GM18519 (cell line): ENCODE data around the gene MIR17HG.
"Not testable (repeated sequence)": the region's sequence is repeated elsewhere in the genome, so short reads cannot be mapped to it uniquely, and the experiment has no call there.

Source experiments
- ATAC-seq: cut with Tn5 transposase; IDR thresholded peaks from one replicate; pipeline ENCODE4 v1.9.1; 2021; ENCODE audit warnings: mild to moderate bottlenecking, moderate library complexity; ENCODE audit not compliant: unreplicated experiment, low FRiP score

MIR17HG gene

DNA sequence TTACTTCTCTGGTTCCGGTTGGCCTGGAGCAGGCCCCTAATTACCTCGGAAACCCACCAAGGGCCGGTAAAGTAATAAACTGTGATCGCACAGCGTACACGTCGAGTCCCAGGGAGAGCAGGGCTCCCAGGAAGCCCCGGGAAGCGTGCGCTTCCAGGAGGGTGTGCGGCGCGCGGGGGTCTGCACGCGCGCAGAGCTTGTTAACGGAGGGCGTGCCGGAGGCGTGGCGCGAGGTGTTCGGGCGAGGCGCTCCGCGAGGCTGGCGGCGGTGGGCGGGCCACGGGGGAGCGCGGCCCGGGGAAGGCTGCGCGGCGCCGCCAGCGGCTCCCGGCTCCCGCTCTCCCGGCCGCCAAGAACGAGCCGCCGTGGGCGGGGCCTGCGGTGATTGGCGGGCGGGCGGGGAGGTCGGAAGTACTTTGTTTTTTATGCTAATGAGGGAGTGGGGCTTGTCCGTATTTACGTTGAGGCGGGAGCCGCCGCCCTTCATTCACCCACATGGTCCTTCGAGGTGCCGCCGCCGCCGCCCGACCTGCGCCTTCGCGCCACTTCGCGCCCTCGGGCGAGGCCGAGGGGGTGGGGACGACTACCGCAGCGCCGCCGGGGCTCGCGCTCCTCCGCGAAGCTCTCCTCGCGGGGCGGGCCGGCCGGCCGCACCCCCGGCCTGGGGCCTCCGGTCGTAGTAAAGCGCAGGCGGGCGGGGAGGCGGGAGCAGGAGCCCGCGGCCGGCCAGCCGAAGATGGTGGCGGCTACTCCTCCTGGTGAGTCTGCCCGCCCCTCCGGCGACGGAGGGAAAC is at the start of gene MIR17HG:
Gene MIR17HG (plus strand): TSS at position 486 of the 794 bp plus-strand sequence.
- ATAC-seq, result peak; percentile 44

DNA sequence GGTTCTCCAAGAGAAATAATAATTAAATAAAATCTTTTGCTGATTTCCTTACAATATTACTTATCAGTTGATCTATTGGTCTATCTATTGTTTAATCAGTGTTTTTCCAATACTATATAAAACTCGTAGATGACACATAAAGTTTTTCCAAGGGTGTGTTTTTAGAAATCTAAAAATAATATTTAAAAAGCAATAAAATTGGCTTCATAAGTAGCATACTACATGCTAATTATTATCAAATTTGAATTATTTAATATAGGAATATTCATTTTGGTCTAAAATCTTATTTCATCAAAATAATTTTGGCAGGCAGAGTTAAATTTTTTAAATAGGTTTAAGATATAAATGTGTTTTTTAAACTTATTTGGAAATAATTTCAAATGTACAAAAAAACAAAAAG is 49.4 kb upstream of the MIR17HG start:
- no peak for ATAC-seq

DNA sequence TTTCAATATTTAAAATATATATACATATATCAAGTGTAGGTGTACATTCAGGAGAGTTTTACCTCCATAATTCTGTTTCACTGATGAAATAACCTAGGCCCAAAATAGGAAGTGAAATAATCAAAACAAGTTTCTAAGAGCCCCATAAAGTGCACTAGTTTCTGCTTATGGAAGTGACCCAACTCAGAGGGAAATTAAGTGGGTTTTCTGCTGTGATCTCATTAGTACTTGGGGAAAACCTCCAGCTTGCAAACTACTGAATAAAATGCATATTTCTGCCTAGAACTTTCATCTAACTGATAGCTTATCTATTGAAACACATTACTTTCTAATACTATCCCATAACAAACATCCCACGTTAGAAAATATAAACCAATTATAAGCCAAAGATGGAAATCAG is 45.4 kb upstream of the MIR17HG start:
- peak; percentile 93 for ATAC-seq

DNA sequence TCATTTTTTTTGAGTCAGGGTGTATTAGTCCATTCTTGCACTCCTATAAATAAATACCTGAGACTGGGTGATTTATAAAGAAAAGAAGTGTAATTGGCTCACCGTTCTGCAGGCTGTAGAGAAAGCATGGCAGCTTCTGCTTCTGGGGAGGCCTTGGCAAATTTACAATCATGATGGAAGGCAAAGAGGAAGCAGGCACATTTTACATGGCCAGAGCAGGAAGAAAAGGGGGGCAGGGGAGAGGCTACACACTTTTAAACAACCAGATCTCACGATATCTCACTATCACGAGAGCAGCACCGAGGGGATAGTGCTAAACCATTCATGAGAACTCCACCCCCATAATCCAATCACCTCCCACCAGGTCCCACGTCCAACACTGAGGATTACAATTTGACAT is 44.5 kb upstream of the MIR17HG start:
- no peak for ATAC-seq

DNA sequence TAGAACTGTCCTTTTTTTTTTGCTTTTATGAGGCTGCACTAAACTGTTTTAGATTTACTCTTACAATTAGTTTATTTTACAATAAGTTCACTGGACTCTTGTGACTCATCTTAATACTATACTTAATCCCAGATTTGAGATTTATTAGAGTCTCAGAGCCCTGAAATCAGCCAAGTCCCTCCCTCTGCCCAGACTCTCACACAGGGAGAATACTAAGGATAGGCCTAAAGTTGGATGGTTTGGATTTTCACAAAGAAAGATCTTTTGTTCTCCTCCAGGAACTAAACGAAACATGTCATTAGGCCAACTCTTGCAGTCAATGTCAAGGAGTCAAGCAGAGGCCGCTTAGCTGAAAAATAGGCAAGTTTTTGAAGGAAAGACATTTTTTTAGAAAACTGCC is 42.7 kb upstream of the MIR17HG start:
- ATAC-seq, result no peak

DNA sequence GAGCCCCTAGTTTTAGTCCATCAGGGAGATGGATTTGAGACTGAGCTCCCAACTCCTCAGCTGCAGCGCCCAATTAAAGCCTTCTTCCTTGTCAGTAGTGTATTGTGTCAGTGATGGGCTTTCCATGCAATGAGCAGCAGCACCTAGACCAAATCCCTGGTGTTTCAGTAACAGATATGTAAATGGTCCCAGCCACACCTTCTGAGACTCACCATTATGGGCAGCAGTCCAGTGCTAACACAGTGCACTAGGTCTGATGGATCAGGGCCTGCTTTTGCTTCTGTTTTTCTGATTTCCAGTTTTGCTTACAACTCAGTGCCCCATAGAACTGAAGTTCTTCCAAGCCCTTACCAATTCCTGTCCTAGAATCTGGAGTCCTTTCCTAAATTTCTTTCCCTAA is 41.8 kb upstream of the MIR17HG start:
- no peak for ATAC-seq

DNA sequence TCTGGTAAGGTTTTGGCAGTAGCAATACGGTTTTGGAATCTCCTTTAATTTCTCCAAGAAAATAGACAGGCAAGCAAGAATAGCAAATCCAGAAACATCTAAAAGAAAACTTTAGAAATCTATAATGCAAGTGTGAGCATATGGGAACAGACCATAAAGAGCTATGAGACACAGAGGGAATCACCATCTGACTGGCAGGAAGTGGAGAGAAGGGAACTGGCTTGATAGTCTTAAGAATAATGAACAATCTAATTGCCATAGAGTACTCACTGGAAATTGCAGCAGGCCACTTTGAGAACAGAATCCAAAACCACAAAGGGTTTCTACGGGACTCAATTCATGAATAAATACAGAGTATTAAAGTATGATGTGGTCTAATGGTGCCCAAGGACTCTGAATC is 39.6 kb upstream of the MIR17HG start:
- ATAC-seq, result no peak

DNA sequence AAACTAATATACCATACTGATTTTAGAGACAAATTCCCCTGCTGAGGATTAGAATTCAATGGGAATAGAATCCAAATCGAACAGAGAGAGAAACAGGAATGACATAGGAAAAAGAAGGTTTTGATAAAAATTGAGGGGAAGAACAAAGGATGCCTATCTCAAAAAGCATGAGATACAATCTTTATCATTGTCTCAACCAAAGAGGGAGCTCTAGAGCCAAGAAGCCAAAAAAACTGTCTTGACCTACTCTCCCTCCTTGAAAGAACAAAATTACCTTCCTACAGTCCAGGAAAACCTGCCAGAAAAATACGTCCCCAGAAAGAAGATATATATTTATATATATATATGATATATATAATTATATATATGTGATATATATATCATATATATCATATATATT is 39.2 kb upstream of the MIR17HG start:
- ATAC-seq, result no peak

DNA sequence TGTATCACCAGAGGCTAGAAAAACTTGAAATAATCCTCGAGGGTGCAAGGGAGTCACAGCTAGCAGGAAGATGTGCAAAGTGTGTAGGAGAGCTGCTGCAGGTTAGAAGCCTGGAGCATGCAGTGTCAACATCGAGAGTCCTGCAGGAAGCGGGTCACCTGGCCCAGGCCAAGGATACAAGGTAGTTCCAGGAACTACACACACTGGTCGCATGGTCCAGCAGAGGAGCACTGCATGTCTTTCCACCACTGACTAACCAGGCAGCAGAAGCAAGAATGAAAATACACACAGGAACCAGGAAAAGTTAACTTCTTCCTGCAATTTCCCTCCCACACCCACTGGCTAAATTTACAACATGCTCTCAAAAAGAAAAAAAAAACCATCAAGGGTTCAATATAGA is 36.0 kb upstream of the MIR17HG start:
- no peak for ATAC-seq

DNA sequence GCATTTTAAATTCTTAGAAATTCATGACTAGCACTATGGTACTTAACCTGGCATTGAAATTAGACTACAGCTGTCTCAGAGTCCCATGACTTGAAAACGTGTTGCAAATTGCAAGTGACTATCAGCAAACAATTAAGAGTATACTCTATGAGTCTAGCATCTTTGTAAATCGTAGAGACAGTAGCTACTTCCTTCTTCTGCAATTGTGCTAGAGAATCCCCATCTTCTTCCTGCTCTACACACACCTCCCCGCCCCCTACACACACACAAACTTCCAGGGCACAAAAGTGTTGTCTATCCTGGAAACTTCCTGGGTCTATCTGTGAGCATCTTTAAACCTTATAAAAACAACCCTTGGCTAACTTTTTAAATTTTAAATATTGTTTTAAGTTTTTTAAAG is 35.2 kb upstream of the MIR17HG start:
- ATAC-seq, result no peak

DNA sequence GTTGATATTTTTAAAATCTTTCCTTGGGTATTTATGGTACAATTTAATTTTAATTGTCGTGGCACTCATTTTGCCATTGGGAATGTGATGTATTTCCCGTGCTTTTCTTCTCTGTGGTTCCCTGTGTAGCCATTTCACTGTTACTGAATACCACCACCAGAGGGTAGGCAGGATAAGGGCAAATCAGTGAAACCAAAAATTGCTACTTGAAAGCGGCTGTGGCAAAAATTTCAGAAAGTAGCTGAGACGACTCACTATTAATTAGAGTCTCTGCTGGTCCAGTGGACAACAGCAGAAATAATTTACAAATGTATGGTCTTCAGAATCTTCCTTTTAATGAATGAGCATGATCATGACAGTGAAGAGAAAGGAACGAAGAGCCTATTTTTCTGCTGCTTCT is 34.4 kb upstream of the MIR17HG start:
- ATAC-seq, result peak; percentile 83

DNA sequence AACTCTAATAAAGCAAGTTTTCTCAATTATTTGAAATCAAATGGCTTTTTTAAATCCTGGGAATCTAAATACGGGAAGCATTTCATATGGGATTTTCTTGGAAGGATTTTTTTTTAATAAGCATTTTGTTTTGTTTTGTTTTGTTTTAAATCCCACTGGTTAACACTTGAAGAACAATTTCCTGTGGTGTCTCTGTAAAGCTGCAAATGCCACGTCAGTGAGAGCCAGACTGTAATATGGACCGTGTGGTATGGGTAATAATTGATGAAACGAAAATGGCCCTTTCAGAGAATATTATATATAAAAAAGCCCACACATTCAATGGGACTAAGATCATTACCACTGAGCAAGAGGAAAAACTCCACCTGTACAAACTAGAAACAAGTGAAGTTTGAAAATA is 33.9 kb upstream of the MIR17HG start:
- peak; percentile 32 for ATAC-seq

DNA sequence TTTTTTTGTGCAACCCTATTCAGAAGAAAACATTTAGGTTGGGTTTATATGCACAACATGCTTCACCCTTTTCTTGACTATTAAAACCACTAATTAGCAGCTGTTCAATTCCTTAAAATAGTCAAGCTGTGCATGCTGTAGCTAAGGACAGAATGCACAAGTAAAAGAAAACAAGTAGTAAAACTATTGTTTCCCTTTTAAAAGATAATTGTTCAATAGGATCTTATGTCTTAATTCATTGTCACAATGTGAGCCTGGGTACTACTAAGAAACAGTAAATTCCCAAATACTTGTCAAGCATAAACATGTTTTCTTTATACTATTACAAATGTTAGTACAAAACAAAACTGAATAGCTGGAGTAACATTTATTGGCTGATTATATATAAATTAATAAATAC is 32.6 kb upstream of the MIR17HG start:
- ATAC-seq, result no peak

DNA sequence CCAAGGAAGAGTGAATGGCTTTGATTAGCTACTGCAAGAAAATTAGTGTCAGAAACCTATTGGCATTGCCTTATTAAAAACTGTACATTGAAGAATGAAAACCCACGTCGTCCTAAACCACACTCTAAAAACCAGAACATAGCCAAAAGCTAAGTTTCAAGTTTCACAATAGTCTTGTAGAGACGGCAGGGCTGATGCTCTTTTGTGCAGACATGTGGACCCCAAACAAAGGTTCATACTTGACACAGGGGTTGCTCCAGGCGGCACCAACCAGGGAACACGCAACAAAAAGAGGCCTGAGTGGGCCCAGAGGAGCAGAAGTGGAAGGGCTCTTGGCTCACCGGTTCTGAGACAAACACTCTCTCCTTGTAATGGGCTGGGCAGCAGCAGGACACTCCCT is 28.6 kb upstream of the MIR17HG start:
- no peak for ATAC-seq

DNA sequence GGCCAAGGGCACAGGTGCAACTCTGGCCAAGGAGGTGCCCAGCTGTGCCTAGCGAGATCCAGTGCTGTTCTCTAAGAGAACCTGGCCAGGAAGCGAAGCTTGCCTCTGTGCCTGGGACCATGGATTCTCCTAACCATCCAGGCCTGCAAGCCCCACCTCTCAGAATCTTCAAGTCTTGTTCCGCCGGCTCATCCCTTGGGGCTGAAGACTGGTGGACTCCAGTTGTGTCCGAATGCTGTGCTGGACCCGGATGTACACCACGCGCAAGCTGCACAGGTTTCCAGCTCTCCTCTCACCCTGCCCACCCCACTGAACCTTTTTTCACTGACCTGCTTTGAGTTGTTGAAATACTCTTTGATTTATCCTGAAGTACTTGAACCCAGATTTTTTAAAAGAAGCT is 27.5 kb upstream of the MIR17HG start:
- no peak for ATAC-seq

DNA sequence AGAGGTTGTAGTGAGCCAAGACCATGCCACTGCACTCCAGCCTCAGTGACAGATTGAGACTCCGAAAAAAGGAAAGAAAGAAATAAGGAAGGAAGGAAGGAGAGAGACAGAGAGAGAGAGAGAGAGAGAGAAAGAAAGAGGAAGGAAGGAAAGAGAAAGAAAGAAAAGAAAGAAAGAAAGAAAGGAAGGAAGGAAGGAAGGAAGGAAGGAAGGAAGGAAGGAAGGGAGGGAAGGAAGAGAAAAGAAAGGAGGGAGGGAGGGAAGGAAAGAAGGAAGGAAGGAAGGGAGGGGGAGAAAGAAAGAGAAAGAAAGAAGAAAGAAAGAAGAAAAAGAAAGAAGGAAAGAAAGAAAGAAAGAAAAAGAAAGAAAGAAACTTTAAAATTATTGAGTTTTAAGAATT is 26.5 kb upstream of the MIR17HG start:
- ATAC-seq, result not testable (repeated sequence)

DNA sequence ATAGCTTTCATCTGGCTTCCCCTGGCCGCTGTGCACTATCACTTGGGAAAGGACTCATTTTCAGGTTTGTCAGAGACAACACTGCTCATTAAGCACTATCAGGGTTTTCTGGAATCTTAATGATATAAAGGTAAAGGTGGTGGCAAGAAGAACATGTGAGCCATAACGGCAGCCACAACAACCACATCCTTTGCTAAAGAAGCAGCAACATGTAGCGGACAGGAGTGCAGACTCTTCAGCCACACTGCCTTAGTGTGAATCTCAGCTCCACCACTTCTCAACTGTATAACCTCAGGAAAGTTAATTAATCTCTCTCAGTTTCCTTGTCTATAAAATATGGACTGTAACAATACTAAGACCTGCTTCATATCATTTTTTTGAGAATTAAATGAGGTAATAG is 24.1 kb upstream of the MIR17HG start:
- no peak for ATAC-seq

DNA sequence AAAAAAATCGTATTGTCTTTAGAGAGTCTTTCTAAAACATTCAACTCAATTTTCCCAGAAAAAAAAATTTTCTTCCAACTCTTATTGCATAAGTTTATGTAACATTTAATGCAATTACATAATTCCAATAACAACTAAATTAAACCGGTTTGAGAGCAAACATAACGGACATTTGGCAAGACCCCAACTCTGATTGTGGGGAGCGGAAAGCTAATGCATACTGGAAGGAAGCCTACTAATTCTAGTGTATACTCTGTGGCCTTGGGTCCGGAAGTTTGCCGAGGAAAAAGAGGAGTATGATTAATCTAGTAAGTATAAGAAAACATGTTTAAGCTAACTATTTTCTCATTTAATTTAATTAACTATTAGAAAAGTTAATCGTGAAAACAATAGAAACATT is 21.3 kb upstream of the MIR17HG start:
- ATAC-seq, result no peak

DNA sequence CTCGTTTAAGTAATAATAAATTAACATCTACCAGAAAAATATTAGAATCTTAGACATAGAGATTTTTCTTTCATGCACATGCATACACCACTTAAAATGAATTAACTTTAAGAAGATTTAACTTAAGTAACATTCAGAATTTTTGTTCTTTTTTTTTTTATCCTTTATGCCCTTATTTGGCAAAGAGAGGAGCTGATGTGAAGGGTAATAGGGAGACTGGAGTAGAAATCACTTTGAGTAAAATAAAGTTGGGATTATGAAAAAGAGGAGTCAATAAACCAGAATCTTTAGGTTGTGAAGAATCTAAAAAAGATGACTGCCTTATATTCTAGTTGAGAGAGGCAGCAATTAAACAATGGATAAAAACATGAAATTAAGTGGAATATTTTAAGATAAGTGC is 18.8 kb upstream of the MIR17HG start:
- no peak for ATAC-seq

DNA sequence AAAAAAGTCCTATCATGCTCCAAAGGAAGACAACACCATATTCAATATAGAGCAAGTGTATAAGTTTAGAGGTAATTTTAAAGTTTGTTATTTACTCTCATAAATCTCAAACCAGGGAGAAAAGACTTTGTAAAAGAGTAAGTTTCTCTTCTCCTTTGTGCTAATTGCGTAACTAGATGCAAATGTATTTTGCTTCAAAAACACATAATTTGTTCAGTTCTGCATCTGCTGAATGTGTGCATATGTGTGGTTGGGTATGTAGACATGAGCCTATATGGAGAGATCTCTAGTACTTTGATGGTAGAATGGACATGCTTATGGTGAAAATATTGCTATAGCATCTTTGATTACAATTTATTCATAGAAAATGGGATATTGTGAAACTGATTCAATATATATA is 17.8 kb upstream of the MIR17HG start:
- no peak for ATAC-seq

DNA sequence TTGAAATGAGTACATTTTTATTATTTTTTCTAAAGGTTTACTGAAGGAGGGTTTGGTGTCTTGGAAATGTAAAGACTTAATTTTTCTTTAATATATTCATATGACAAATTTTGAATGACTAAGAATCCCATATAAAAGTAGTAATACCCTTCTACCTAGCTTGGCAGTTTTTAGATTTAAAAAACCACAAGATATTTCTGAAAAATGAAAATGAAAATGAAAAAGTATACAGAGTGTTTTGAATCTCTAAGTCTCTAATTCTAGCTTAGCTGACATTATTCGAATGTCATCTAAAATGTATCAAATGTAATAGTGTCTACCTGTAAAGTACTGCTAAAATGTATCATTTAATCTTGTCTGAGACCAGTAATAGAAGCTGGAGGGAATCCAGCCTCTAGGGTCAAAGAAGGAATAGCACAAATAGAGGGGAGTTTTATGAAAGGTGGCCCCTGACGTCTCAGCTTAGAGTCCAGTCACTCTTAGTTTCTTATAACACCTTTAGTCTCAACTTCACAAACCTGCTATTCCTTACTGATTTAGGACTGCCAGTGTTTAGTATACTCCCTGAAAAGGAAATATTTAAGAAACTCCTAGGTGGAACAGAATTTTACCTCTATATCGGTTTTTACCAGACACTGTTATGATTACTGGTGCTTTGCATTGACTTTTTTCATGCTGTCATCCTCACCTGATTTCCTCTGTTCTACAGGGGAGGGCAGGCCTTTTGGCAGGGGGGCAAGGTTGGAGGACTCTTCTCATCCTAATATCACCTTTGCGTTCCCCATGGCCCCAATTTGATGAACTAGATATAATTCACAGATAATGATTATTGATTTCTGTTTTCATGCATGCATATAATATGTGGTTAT is 16.2 kb upstream of the MIR17HG start:
- ATAC-seq, result peak; percentile 78

DNA sequence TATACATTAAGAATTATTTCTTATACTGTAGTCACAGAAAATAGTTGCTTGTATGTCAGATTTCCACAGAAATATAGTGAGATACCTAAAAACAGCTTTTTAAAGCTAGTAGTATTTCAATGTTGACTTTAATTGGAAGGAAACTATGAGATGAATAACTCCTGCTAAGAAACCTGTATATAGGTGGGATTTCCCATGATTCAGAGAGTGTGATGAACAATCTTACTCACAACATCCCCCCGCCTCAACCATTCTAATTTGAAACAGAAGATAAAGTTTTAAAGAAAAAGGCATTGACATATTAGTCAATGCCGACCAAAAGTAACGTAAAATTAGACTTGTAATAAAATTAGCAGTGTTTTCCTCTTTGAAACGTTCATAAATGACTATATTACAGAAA is 1.4 kb upstream of the MIR17HG start:
- no peak for ATAC-seq
